Peyer's patch (tissue), 4 donors: ENCODE measurements around the gene NOL9.

Experiments
- POLR2A ChIP-seq, 2 donors: fragments of 450-650 bp; IDR thresholded peaks; one replicate each; pipeline ENCODE4 v1.5.1; 2017; ENCODE audit warnings: antibody characterized with exemption in 2 of 2, mild to moderate bottlenecking in 2 of 2, moderate library complexity in 2 of 2
- TF ChIP-seq, protein P1 (sequence below), 6 experiments: fragments of 450-650 bp in 4 of 6; fragments of 200-600 bp in 2 of 6; sonication (generic) in 1 of 6; IDR thresholded peaks; one replicate each; pipeline ENCODE4 v1.5.1; 2017 to 2019; ENCODE audit warnings: antibody characterized with exemption in 6 of 6, mild to moderate bottlenecking in 3 of 6, moderate library complexity in 1 of 6

DNA sequence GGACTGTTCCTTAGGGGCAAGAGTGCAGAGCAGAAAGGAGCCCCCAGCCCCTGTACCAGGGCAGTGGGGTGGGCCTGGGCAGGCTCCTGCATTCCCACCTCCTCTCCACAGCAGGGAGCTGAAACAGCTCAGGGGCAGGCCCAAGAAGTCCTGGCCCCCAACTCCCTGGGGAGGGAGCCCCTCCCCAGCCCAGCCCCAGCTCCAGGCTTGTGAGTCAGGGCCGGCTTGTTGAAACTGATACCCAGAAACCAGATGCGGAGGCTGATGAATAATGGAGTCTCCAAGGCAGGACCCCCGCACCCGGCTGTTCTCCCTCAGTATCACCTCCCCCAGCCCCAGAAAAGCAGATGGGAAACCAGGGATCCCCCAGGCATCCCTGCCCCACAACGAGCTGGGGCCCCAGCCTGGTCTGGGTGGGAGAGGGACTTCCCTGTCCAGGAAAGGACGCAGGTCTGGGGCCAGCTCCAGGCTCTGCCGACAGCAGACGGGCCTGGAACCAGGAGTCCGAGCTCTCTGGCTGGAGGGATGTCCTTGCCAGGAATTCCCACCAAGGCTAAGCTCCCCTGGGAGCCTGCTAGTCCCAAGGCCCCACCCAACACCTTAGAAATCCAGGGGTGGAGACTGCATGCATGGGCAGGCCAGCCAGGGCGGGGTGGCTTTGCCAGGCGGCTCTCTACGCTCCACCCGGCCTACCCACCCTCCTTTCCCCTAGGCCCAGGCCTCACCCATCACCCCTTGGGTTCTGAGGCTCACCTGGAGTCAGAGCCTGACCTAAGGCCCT lies 65.5 kb downstream of the NOL9 start:
- no peak for TF ChIP-seq POLR2A (IDR thresholded peaks at IDR 0.05)
- TF ChIP-seq, protein P1, sequence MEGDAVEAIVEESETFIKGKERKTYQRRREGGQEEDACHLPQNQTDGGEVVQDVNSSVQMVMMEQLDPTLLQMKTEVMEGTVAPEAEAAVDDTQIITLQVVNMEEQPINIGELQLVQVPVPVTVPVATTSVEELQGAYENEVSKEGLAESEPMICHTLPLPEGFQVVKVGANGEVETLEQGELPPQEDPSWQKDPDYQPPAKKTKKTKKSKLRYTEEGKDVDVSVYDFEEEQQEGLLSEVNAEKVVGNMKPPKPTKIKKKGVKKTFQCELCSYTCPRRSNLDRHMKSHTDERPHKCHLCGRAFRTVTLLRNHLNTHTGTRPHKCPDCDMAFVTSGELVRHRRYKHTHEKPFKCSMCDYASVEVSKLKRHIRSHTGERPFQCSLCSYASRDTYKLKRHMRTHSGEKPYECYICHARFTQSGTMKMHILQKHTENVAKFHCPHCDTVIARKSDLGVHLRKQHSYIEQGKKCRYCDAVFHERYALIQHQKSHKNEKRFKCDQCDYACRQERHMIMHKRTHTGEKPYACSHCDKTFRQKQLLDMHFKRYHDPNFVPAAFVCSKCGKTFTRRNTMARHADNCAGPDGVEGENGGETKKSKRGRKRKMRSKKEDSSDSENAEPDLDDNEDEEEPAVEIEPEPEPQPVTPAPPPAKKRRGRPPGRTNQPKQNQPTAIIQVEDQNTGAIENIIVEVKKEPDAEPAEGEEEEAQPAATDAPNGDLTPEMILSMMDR (IDR thresholded peaks at IDR 0.05): no peak
